Naive thymus-derived CD8-positive, alpha-beta T cell (primary cell): Measurements from ENCODE around the gene NR2C2AP. TPM values are rescaled to one million over a fixed set of nuclear protein-coding genes. Genes with fewer than 3 reads are reported as not detected.
A peak's percentile ranks its signal among the peaks of the same experiment; 100 is the strongest.

ENCODE experiments used
- ATAC-seq, 2 donors: fragments of 150-1000 bp; cut with Tn5 transposase in 1 of 2; sonication (Bioruptor Pico), chemical (Tn5 transposase) in 1 of 2; 1 replicate in 1 of 2; 2 replicates in 1 of 2; pipeline ENCODE4 v1.10.0; 2021; ENCODE audit warnings: mild to moderate bottlenecking in 2 of 2, moderate library complexity in 2 of 2
- POLR2A ChIA-PET: fragments of 350-600 bp; sonication (Branson Sonifier 250); formaldehyde crosslinking; loops from one replicate; lab custom pipeline; 2021; ENCODE audit warnings: antibody characterized with exemption; lab: Charles Lee
- DNase-seq, 10 donors: peaks; one replicate each; pipeline versions ENCODE4 v3.0.0 to v3.0.0-alpha.2; 2020 to 2022
- H3K27ac Mint-ChIP-seq, 10 donors: one replicate each; pipeline ENCODE4 v1.8.0; 2020 to 2022; ENCODE audit warnings: mild to moderate bottlenecking in 10 of 10, mixed read lengths in 10 of 10, moderate library complexity in 4 of 10, inconsistent platforms in 1 of 10
- H3K27me3 Mint-ChIP-seq, 5 donors: one replicate each; pipeline ENCODE4 v1.8.0; 2021 to 2022; ENCODE audit warnings: mixed read lengths in 5 of 5
- H3K36me3 Mint-ChIP-seq, 3 donors: one replicate each; pipeline ENCODE4 v1.8.0; 2020 to 2022; ENCODE audit warnings: mixed read lengths in 3 of 3, mild to moderate bottlenecking in 2 of 3, inconsistent platforms in 1 of 3
- H3K4me1 Mint-ChIP-seq, 4 donors: one replicate each; pipeline ENCODE4 v1.8.0; 2021 to 2022; ENCODE audit warnings: mixed read lengths in 4 of 4
- H3K4me3 Mint-ChIP-seq, 10 donors: one replicate each; pipeline ENCODE4 v1.8.0; 2020 to 2022; ENCODE audit warnings: mild to moderate bottlenecking in 10 of 10, mixed read lengths in 10 of 10, moderate library complexity in 6 of 10, inconsistent platforms in 1 of 10
- H3K9me3 Mint-ChIP-seq, 9 donors: one replicate each; pipeline ENCODE4 v1.8.0; 2020 to 2022; ENCODE audit warnings: mixed read lengths in 9 of 9, mild to moderate bottlenecking in 3 of 9, inconsistent platforms in 1 of 9, moderate library complexity in 1 of 9
- polyA plus RNA-seq, 3 donors: library from polyadenylated mRNA; unstranded; fragments of 300-500 nt; fragmentation: Illumina TruSeq; gene quantifications; one replicate each; pipeline ENCODE4 v1.2.3, GENCODE V29; 2021
- total RNA-seq, 8 experiments: library from RNA in 2 of 8; stranded (reverse) in 2 of 8; gene quantifications; one replicate each; pipeline ENCODE4 v1.2.3 and lab custom pipeline; 2021 to 2026

NR2C2AP gene
- total and polyA plus RNA-seq, 5 experiments from 2014 or later = 23.7 to 37.8 (median 31.8) TPM

GRCh38 chr19:19155495-19156219, 47.6 kb downstream of the NR2C2AP start:
- Mint-ChIP-seq H3K4me3 (no peak overlapping the region), H3K27ac (peak overlapping the region in 1 of 10 donors; percentile 71), H3K4me1 (peaks cover 0 to 17% (median 1%) of the 10 kb centered on the region in 4 donors), H3K36me3 (peaks cover 0 to 22% (median 17%) of the 10 kb centered on the region in 3 donors), H3K9me3 (peaks cover 0 to 7% (median 0%) of the 10 kb centered on the region in 9 donors), H3K27me3 (no peaks in the 10 kb centered on the region)
- POLR2A ChIA-PET = interaction anchor here (0.8 kb wide), 1 partner anchor 12 kb away, joined by 3 read pairs; no protein-coding TSS in a partner anchor
- no peak for DNase-seq
- no peak for ATAC-seq

- H3K36me3 Mint-ChIP-seq = peaks cover 0 to 22% (median 17%) of the 10 kb centered on the region in 3 donors
- H3K27ac Mint-ChIP-seq = peak overlapping the region in 1 of 10 donors; percentile 71
- DNase-seq (no peak), ATAC-seq (no peak)
- peaks cover 0 to 15% (median 1%) of the 10 kb centered on the region in 4 donors for H3K4me1 Mint-ChIP-seq
- peaks cover 0 to 7% (median 0%) of the 10 kb centered on the region in 9 donors for H3K9me3 Mint-ChIP-seq
- POLR2A ChIA-PET = no interaction called here
- H3K4me3 Mint-ChIP-seq = no peak overlapping the region
- no peaks in the 10 kb centered on the region for H3K27me3 Mint-ChIP-seq
Measured at GRCh38 chr19:19154768-19155494, 48.3 kb downstream of the NR2C2AP start.

- Mint-ChIP-seq H3K27me3 (no peaks in the 10 kb centered on the region), H3K4me3 (no peak overlapping the region), H3K36me3 (peaks cover 0 to 30% (median 22%) of the 10 kb centered on the region in 3 donors), H3K9me3 (peaks cover 0 to 7% (median 0%) of the 10 kb centered on the region in 9 donors), H3K27ac (peak overlapping the region in 1 of 10 donors; percentile 32), H3K4me1 (peaks cover 0 to 8% (median 1%) of the 10 kb centered on the region in 4 donors)
- no peak for ATAC-seq
- no peak for DNase-seq
- POLR2A ChIA-PET = no interaction called here
Measured at GRCh38 chr19:19152668-19153384, 50.4 kb downstream of the NR2C2AP start.

- peaks cover 0 to 8% (median 1%) of the 10 kb centered on the region in 4 donors for H3K4me1 Mint-ChIP-seq
- no peak overlapping the region for H3K27ac Mint-ChIP-seq
- POLR2A ChIA-PET = no interaction called here
Measured at GRCh38 chr19:19151418-19151817, 51.8 kb downstream of the NR2C2AP start.

More at GRCh38 chr19:19151418-19151817, 51.8 kb downstream of the NR2C2AP start:
- peaks cover 0 to 21% (median 19%) of the 10 kb centered on the region in 3 donors for H3K36me3 Mint-ChIP-seq
- ATAC-seq = no peak
- no peak for DNase-seq
- peaks cover 0 to 7% (median 0%) of the 10 kb centered on the region in 9 donors for H3K9me3 Mint-ChIP-seq
- H3K27me3 Mint-ChIP-seq = no peaks in the 10 kb centered on the region
- H3K4me3 Mint-ChIP-seq = no peak overlapping the region

Other genes starting within 250 kb of the NR2C2AP start
- gene SUGP2, start 169.9 kb downstream of the NR2C2AP start, total RNA-seq = 100 to 1,000 TPM; 128 to 136 TPM
- gene SUGP2, start 169.9 kb downstream of the NR2C2AP start, polyA plus RNA-seq = 1 to 10 TPM; 7.4 to 8.2 (median 7.5) TPM
- 10 to 100 TPM; 18.1 to 18.4 TPM for gene ARMC6, start 169.8 kb downstream of the NR2C2AP start, total RNA-seq
- gene ARMC6, start 169.8 kb downstream of the NR2C2AP start, polyA plus RNA-seq = 10 to 100 TPM; 29.5 to 42.4 (median 38.2) TPM
- gene SLC25A42, start 139.4 kb downstream of the NR2C2AP start, total RNA-seq = 10 to 100 TPM; 32.0 to 33.6 TPM
- gene SLC25A42, start 139.4 kb downstream of the NR2C2AP start, polyA plus RNA-seq = 10 to 100 TPM in 1 of 3 donors, 1 to 10 TPM in 2; 6.2 to 14.5 (median 8.4) TPM
- 10 to 100 TPM; 28.3 to 31.3 TPM for gene TMEM161A, start 64.9 kb downstream of the NR2C2AP start, total RNA-seq
- gene TMEM161A, start 64.9 kb downstream of the NR2C2AP start, polyA plus RNA-seq = 10 to 100 TPM; 20.1 to 21.8 (median 21.1) TPM
- gene MEF2B, start 33.2 kb downstream of the NR2C2AP start, total RNA-seq = 1 to 10 TPM; 3.6 to 3.9 TPM
- under 1 TPM in 1 of 3 donors, not detected in 2; 0.14 TPM for gene MEF2B, start 33.2 kb downstream of the NR2C2AP start, polyA plus RNA-seq
- gene BORCS8, start 11.3 kb downstream of the NR2C2AP start, total RNA-seq = 10 to 100 TPM; 33.5 to 34.2 TPM
- 10 to 100 TPM; 18.2 to 23.6 (median 18.2) TPM for gene BORCS8, start 11.3 kb downstream of the NR2C2AP start, polyA plus RNA-seq
- 10 to 100 TPM; 72.9 to 81.5 TPM for gene RFXANK, start 11.2 kb downstream of the NR2C2AP start, total RNA-seq
- 100 to 1,000 TPM in 1 of 3 donors, 10 to 100 TPM in 2; 79.3 to 101 (median 86.9) TPM for gene RFXANK, start 11.2 kb downstream of the NR2C2AP start, polyA plus RNA-seq
- not detected for gene NCAN, start 8.5 kb upstream of the NR2C2AP start, total RNA-seq
- gene NCAN, start 8.5 kb upstream of the NR2C2AP start, polyA plus RNA-seq = not detected
- not detected for gene TM6SF2, start 69.9 kb upstream of the NR2C2AP start, total RNA-seq
- gene TM6SF2, start 69.9 kb upstream of the NR2C2AP start, polyA plus RNA-seq = not detected
- 10 to 100 TPM; 97.0 to 97.9 TPM for gene SUGP1, start 117.1 kb upstream of the NR2C2AP start, total RNA-seq
- 10 to 100 TPM; 24.7 to 42.2 (median 30.2) TPM for gene SUGP1, start 117.1 kb upstream of the NR2C2AP start, polyA plus RNA-seq
- 100 to 1,000 TPM; 162 to 172 TPM for gene MAU2, start 117.4 kb upstream of the NR2C2AP start, total RNA-seq
- 10 to 100 TPM; 20.3 to 24.3 (median 20.6) TPM for gene MAU2, start 117.4 kb upstream of the NR2C2AP start, polyA plus RNA-seq
- 100 to 1,000 TPM; 101 to 107 TPM for gene GATAD2A, start 202.3 kb upstream of the NR2C2AP start, total RNA-seq
- gene GATAD2A, start 202.3 kb upstream of the NR2C2AP start, polyA plus RNA-seq = 10 to 100 TPM; 14.5 to 35.1 (median 20.2) TPM